Natural killer cell (primary cell): Measurements from ENCODE around the gene FHDC1. TPM values are rescaled to one million over a fixed set of nuclear protein-coding genes. Genes with fewer than 3 reads are reported as not detected.

ENCODE experiments used
- ATAC-seq, 3 donors: fragments of 150-1000 bp in 2 of 3; fragments of 200-7000 bp in 1 of 3; cut with Tn5 transposase; 1 replicate in 1 of 3; 2 replicates in 2 of 3; pipeline ENCODE4 v1.10.0; 2021; ENCODE audit warnings: mild to moderate bottlenecking in 2 of 3, moderate library complexity in 2 of 3
- DNase-seq, 2 donors: peaks; one replicate each; pipeline versions ENCODE4 v3.0.0 to v3.0.0-alpha.2; 2013 to 2021; ENCODE audit warnings: mixed read lengths in 1 of 2
- H3K27ac ChIP-seq: one replicate; pipeline ENCODE4 v1.5.1; 2013; ENCODE audit warnings: mild to moderate bottlenecking, low read length
- H3K27me3 ChIP-seq: one replicate; pipeline ENCODE4 v1.6.1; 2013; ENCODE audit warnings: low read length; ENCODE audit not compliant: control insufficient read depth, insufficient read depth
- H3K36me3 ChIP-seq: one replicate; pipeline ENCODE4 v1.6.1; 2013; ENCODE audit warnings: low read length; ENCODE audit not compliant: control insufficient read depth, insufficient read depth
- H3K4me1 ChIP-seq: one replicate; pipeline ENCODE4 v1.6.1; 2013; ENCODE audit warnings: low read length; ENCODE audit not compliant: control insufficient read depth, insufficient read depth
- H3K4me3 ChIP-seq: one replicate; pipeline ENCODE4 v1.5.1; 2013; ENCODE audit warnings: low read length
- H3K9me3 ChIP-seq: one replicate; pipeline ENCODE4 v1.6.1; 2013; ENCODE audit warnings: low read length; ENCODE audit not compliant: control insufficient read depth, insufficient read depth
- H3K27ac Mint-ChIP-seq, 2 donors: one replicate each; pipeline ENCODE4 v1.8.0; 2022; ENCODE audit warnings: mild to moderate bottlenecking in 2 of 2, mixed read lengths in 2 of 2, moderate library complexity in 1 of 2
- H3K27me3 Mint-ChIP-seq, 2 donors: one replicate each; pipeline ENCODE4 v1.8.0; 2022; ENCODE audit warnings: low read depth in 2 of 2, mixed read lengths in 2 of 2
- H3K36me3 Mint-ChIP-seq: one replicate; pipeline ENCODE4 v1.8.0; 2022; ENCODE audit warnings: mixed read lengths
- H3K4me1 Mint-ChIP-seq, 2 donors: one replicate each; pipeline ENCODE4 v1.8.0; 2022; ENCODE audit warnings: mixed read lengths in 2 of 2
- H3K4me3 Mint-ChIP-seq: one replicate; pipeline ENCODE4 v1.8.0; 2022; ENCODE audit warnings: mild to moderate bottlenecking, moderate library complexity, mixed read lengths
- H3K9me3 Mint-ChIP-seq, 2 donors: one replicate each; pipeline ENCODE4 v1.8.0; 2022; ENCODE audit warnings: mixed read lengths in 2 of 2
- WGBS: methylation state at CpG from one replicate; pipeline ENCODE4 v1.1.7; 2013; ENCODE audit warnings: missing lambda C conversion rate; ENCODE audit not compliant: insufficient coverage; 5-methylcytosine and 5-hydroxymethylcytosine counted together
- intact Hi-C: fragments of 100-400 bp; cut with micrococcal nuclease; formaldehyde crosslinking; loops from one replicate; pipeline ENCODE4 v1.14.2; 2022
- total RNA-seq, 4 donors: library from RNA; stranded (reverse); fragments of 120-200 nt in 1 of 4; gene quantifications; one replicate each; pipeline versions ENCODE4 v1.2.3 to v1.2.4, GENCODE V29; 2013 to 2022
- TF ChIP-seq, protein P1 (sequence below): fragments of 200-600 bp; IDR thresholded peaks from one replicate; pipeline ENCODE4 v1.8.0; 2022; ENCODE audit warnings: antibody characterized with exemption

Gene FHDC1
- total RNA-seq, 3 donors from 2014 or later (not counting 1 experiment from before 2014, with no cell fraction given) = 0.10 to 0.23 (median 0.16) TPM

- no peaks in the 10 kb centered on the region for H3K9me3 Mint-ChIP-seq
- DNase-seq (no peak), ATAC-seq (no peak)
- Histone ChIP-seq H3K27ac (no peak overlapping the region), H3K27me3 (no peaks in the 10 kb centered on the region), H3K9me3 (no peaks in the 10 kb centered on the region), H3K4me3 (no peak overlapping the region), H3K36me3 (no peaks in the 10 kb centered on the region), H3K4me1 (peaks cover 6% of the 10 kb centered on the region)
- no peak overlapping the region for H3K4me3 Mint-ChIP-seq
- WGBS = 85% methylated on average over 4 of the region's 5 CpGs
- no peaks in the 10 kb centered on the region for H3K36me3 Mint-ChIP-seq
- no peak overlapping the region for H3K27ac Mint-ChIP-seq
- TF ChIP-seq, protein P1, sequence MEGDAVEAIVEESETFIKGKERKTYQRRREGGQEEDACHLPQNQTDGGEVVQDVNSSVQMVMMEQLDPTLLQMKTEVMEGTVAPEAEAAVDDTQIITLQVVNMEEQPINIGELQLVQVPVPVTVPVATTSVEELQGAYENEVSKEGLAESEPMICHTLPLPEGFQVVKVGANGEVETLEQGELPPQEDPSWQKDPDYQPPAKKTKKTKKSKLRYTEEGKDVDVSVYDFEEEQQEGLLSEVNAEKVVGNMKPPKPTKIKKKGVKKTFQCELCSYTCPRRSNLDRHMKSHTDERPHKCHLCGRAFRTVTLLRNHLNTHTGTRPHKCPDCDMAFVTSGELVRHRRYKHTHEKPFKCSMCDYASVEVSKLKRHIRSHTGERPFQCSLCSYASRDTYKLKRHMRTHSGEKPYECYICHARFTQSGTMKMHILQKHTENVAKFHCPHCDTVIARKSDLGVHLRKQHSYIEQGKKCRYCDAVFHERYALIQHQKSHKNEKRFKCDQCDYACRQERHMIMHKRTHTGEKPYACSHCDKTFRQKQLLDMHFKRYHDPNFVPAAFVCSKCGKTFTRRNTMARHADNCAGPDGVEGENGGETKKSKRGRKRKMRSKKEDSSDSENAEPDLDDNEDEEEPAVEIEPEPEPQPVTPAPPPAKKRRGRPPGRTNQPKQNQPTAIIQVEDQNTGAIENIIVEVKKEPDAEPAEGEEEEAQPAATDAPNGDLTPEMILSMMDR = no peak
- peaks cover 0 to 9% of the 10 kb centered on the region in 2 donors for H3K27me3 Mint-ChIP-seq
- intact Hi-C loops = no loop called here
- peaks cover 0 to 4% of the 10 kb centered on the region in 2 donors for H3K4me1 Mint-ChIP-seq
Observed at GRCh38 chr4:152997288-152997687, 61.2 kb downstream of the FHDC1 start.

DNA sequence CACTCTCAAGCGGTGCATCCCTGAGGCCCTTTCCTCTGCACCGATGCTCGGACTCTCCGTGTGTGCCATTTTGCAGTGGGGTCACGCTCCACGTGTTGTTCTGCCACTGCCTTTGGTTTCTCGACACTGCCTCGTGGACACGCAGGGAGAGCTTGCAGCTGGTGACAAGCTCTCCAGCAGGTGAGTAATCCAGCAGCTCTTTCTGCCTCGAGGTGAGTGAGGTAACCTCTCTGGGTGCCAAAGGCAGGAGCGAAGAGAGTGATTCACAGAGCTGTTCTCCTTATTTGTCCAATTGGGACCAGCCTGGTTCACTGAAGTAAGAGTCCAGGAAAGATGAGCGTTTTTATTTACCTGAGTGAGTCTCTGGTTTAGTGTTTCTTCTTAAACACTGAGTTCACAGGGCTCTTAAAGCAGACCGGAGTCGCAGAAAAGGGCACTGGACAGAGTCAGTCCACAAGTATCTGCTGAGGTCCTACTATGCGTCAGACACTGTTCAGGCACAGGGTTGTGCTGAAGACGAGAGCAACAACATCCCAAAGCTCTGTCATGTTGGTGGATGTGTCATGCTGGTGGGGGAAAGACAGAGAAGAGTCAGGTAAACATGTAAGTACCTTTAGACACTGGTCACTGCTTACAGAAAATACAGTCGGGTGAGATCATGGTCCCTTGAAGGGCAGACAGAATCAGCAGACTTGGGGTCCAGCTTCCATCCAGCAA lies 61.8 kb downstream of the FHDC1 start:
- peaks cover 6% of the 10 kb centered on the region for H3K4me1 ChIP-seq
- H3K36me3 Mint-ChIP-seq = no peaks in the 10 kb centered on the region
- ATAC-seq (no peak), DNase-seq (no peak)
- no peaks in the 10 kb centered on the region for H3K27me3 ChIP-seq
- no peak overlapping the region for H3K27ac ChIP-seq
- no peaks in the 10 kb centered on the region for H3K36me3 ChIP-seq
- H3K27me3 Mint-ChIP-seq = peaks cover 0 to 9% of the 10 kb centered on the region in 2 donors
- peaks cover 0 to 4% of the 10 kb centered on the region in 2 donors for H3K4me1 Mint-ChIP-seq
- no peak overlapping the region for H3K27ac Mint-ChIP-seq
- intact Hi-C loops = no loop called here
- H3K4me3 ChIP-seq = no peak overlapping the region
- no peaks in the 10 kb centered on the region for H3K9me3 ChIP-seq
- TF ChIP-seq, protein P1 = no peak
- no peaks in the 10 kb centered on the region for H3K9me3 Mint-ChIP-seq
- WGBS = 89% methylated on average over 17 of the region's 17 CpGs
- no peak overlapping the region for H3K4me3 Mint-ChIP-seq

GRCh38 chr4:152998861-152999260 lies 62.7 kb downstream of the FHDC1 start:
- peaks cover under 1 to 4% of the 10 kb centered on the region in 2 donors for H3K4me1 Mint-ChIP-seq
- Histone ChIP-seq H3K4me3 (no peak overlapping the region), H3K27me3 (no peaks in the 10 kb centered on the region), H3K4me1 (peaks cover 6% of the 10 kb centered on the region), H3K27ac (no peak overlapping the region), H3K36me3 (no peaks in the 10 kb centered on the region), H3K9me3 (no peaks in the 10 kb centered on the region)
- no peak overlapping the region for H3K27ac Mint-ChIP-seq
- intact Hi-C loops = no loop called here
- WGBS = 91% methylated on average over 12 of the region's 12 CpGs
- H3K4me3 Mint-ChIP-seq = no peak overlapping the region
- H3K27me3 Mint-ChIP-seq = peaks cover 0 to 9% of the 10 kb centered on the region in 2 donors
- H3K9me3 Mint-ChIP-seq = no peaks in the 10 kb centered on the region
- TF ChIP-seq, protein P1 = no peak
- ATAC-seq (no peak), DNase-seq (no peak)
- H3K36me3 Mint-ChIP-seq = no peaks in the 10 kb centered on the region
